Measurements from ENCODE around the gene COLGALT1.
"Not testable (repeated sequence)": the region's sequence is repeated elsewhere in the genome, so short reads cannot be mapped to it uniquely, and the experiment has no call there.

Gene COLGALT1

GRCh38 chr19:17532557-17532956 lies 22.9 kb upstream of the COLGALT1 start:
- DNase-seq (ENCODE audit: low spot score), result no peak

GRCh38 chr19:17534767-17535166 lies 20.7 kb upstream of the COLGALT1 start:
- DNase-seq (ENCODE audit: low spot score), result no peak

- DNase-seq (ENCODE audit: low spot score), result no peak
These were observed 18.5 kb upstream of the COLGALT1 start for GRCh38 chr19:17536955-17537354.

- no peak for DNase-seq (ENCODE audit: low spot score)
These were observed 16.7 kb upstream of the COLGALT1 start for GRCh38 chr19:17538684-17539237.

- peak; percentile 97 for DNase-seq (ENCODE audit: low spot score)
These were observed 16.0 kb upstream of the COLGALT1 start for GRCh38 chr19:17539238-17540117.

- DNase-seq (ENCODE audit: low spot score), result no peak
These were observed 15.3 kb upstream of the COLGALT1 start for GRCh38 chr19:17540174-17540573.

GRCh38 chr19:17541184-17541759 lies 14.2 kb upstream of the COLGALT1 start:
- DNase-seq (ENCODE audit: low spot score), result no peak

- DNase-seq (ENCODE audit: low spot score), result no peak
These were observed 13.4 kb upstream of the COLGALT1 start for GRCh38 chr19:17542042-17542441.

GRCh38 chr19:17542793-17543582 lies 12.5 kb upstream of the COLGALT1 start:
- no peak for DNase-seq (ENCODE audit: low spot score)

GRCh38 chr19:17543986-17544385 lies 11.5 kb upstream of the COLGALT1 start:
- DNase-seq (ENCODE audit: low spot score), result no peak

GRCh38 chr19:17544418-17544817 lies 11.0 kb upstream of the COLGALT1 start:
- no peak for DNase-seq (ENCODE audit: low spot score)

GRCh38 chr19:17548145-17548544 lies 7.3 kb upstream of the COLGALT1 start:
- DNase-seq (ENCODE audit: low spot score), result no peak

- no peak for DNase-seq (ENCODE audit: low spot score)
These were observed 6.2 kb upstream of the COLGALT1 start for GRCh38 chr19:17549085-17549740.

- DNase-seq (ENCODE audit: low spot score), result no peak
These were observed 5.3 kb upstream of the COLGALT1 start for GRCh38 chr19:17550076-17550667.

GRCh38 chr19:17552735-17553134 lies 2.7 kb upstream of the COLGALT1 start:
- DNase-seq (ENCODE audit: low spot score), result not testable (repeated sequence)

- DNase-seq (ENCODE audit: low spot score), result no peak
These were observed 2.2 kb upstream of the COLGALT1 start for GRCh38 chr19:17553256-17553655.

- no peak for DNase-seq (ENCODE audit: low spot score)
These were observed 425 bp upstream of the COLGALT1 start for GRCh38 chr19:17554968-17555479.

GRCh38 chr19:17555929-17556813 lies 722 bp downstream of the COLGALT1 start:
- DNase-seq (ENCODE audit: low spot score), result peak; percentile 20

- no peak for DNase-seq (ENCODE audit: low spot score)
These were observed 1.5 kb downstream of the COLGALT1 start for GRCh38 chr19:17556995-17557394.

- no peak for DNase-seq (ENCODE audit: low spot score)
These were observed 2.0 kb downstream of the COLGALT1 start for GRCh38 chr19:17557466-17557865.
